Lung (tissue), 12 donors: ENCODE measurements around the gene THRB. TPM values are rescaled to one million over a fixed set of nuclear protein-coding genes. Genes with fewer than 3 reads are reported as not detected.
A peak's percentile ranks its signal among the peaks of the same experiment; 100 is the strongest.

Experiments used
- ATAC-seq: fragments of 200-7000 bp; cut with Tn5 transposase; one replicate; pipeline ENCODE4 v1.9.1; 2020; ENCODE audit warnings: moderate number of reproducible peaks; ENCODE audit not compliant: insufficient read depth, low FRiP score
- DNase-seq, 3 donors: peaks; one replicate each; pipeline ENCODE4 v3.0.0-alpha.2; 2013 to 2017
- H3K27ac ChIP-seq, 2 donors: one replicate each; pipeline ENCODE4 v1.5.1; 2013; ENCODE audit warnings: mild to moderate bottlenecking in 2 of 2, moderate library complexity in 2 of 2, control low read depth in 1 of 2, inconsistent platforms in 1 of 2, low read depth in 1 of 2, low read length in 1 of 2
- H3K27me3 ChIP-seq, 3 donors: one replicate each; pipeline ENCODE4 v1.5.1; 2013; ENCODE audit warnings: low read length in 2 of 3; ENCODE audit not compliant: control insufficient read depth in 3 of 3, insufficient read depth in 3 of 3
- H3K36me3 ChIP-seq, 4 donors: one replicate each; pipeline ENCODE4 v1.5.1; 2013; ENCODE audit warnings: low read length in 4 of 4, mild to moderate bottlenecking in 1 of 4, moderate library complexity in 1 of 4; ENCODE audit not compliant: control insufficient read depth in 4 of 4, insufficient read depth in 4 of 4
- H3K4me1 ChIP-seq, 5 donors: one replicate each; pipeline ENCODE4 v1.5.1; 2013; ENCODE audit warnings: low read length in 5 of 5, mild to moderate bottlenecking in 2 of 5, moderate library complexity in 1 of 5; ENCODE audit not compliant: control insufficient read depth in 5 of 5, insufficient read depth in 5 of 5
- H3K4me3 ChIP-seq: one replicate; pipeline ENCODE4 v1.5.1; 2013; ENCODE audit warnings: mild to moderate bottlenecking, control low read depth, moderate library complexity
- H3K9ac ChIP-seq, 2 donors: one replicate each; pipeline ENCODE4 v1.5.1; 2013; ENCODE audit warnings: low read length in 2 of 2, control low read depth in 1 of 2; ENCODE audit not compliant: insufficient read depth in 1 of 2
- H3K9me3 ChIP-seq, 4 donors: one replicate each; pipeline ENCODE4 v1.5.1; 2013; ENCODE audit warnings: low read length in 3 of 4, mild to moderate bottlenecking in 1 of 4, moderate library complexity in 1 of 4; ENCODE audit not compliant: control insufficient read depth in 4 of 4, insufficient read depth in 3 of 4
- CTCF ChIP-seq: IDR thresholded peaks from 2 replicates; pipeline ENCODE4 v1.5.1; 2012; ENCODE audit warnings: mild to moderate bottlenecking; ENCODE audit errors: control extremely low read depth, extremely low read depth
- WGBS, 2 donors: extraction: QIAGEN DNeasy Blood & Tissue Kit; methylation state at CpG; one replicate each; pipeline ENCODE4 v1.1.7; 2013; 5-methylcytosine and 5-hydroxymethylcytosine counted together
- polyA plus RNA-seq, 2 donors: library from polyadenylated mRNA; stranded (reverse); fragments of 200-250 nt; gene quantifications; one replicate each; pipeline ENCODE4 v1.2.1, GENCODE V29; 2013
- total RNA-seq, 2 donors: library from RNA; depleted of rRNA in 1 of 2; stranded (reverse); fragments of >200 nt in 1 of 2; gene quantifications; one replicate each; pipeline ENCODE4 v1.2.1, GENCODE V29; 2014 to 2021
- donor health status: control.
- donor health status: control.
- donor health status: Bipolar disorder and iron deficiency.
- donor health status: healthy.
- donor health status: DM: yes; HTN: yes; CAD: no.

Gene THRB
- total and polyA plus RNA-seq, 4 donors = 2.1 to 23.5 (median 6.1) TPM

GRCh38 chr3:24225385-24225950, 269.2 kb downstream of the THRB start:
- Histone ChIP-seq H3K4me3 (no peak overlapping the region), H3K27me3 (no peaks in the 10 kb centered on the region), H3K27ac (no peak overlapping the region), H3K9me3 (no peaks in the 10 kb centered on the region), H3K4me1 (peaks cover 0 to 29% (median 10%) of the 10 kb centered on the region in 5 donors), H3K9ac (no peak overlapping the region), H3K36me3 (peaks cover 0 to 5% (median 2%) of the 10 kb centered on the region in 4 donors)
- 59 to 68% methylated on average over 5 of the region's 5 CpGs for WGBS, 2 donors
- no peak for TF ChIP-seq CTCF
- peak in 2 of 3 donors; percentile 63 to 71 for DNase-seq
- no peak for ATAC-seq

- 76 to 79% methylated on average over 4 of the region's 4 CpGs for WGBS, 2 donors
- Histone ChIP-seq H3K27ac (no peak overlapping the region), H3K27me3 (no peaks in the 10 kb centered on the region), H3K36me3 (peaks cover 0 to 5% (median 2%) of the 10 kb centered on the region in 4 donors), H3K9ac (no peak overlapping the region), H3K4me3 (no peak overlapping the region), H3K4me1 (peaks cover 0 to 29% (median 10%) of the 10 kb centered on the region in 5 donors), H3K9me3 (no peaks in the 10 kb centered on the region)
- TF ChIP-seq CTCF = no peak
- ATAC-seq = no peak
- DNase-seq = peak in 1 of 3 donors; percentile 7
Observed at GRCh38 chr3:24224666-24225384, 269.8 kb downstream of the THRB start.

GRCh38 chr3:24222165-24222805, 272.4 kb downstream of the THRB start:
- TF ChIP-seq CTCF = no peak
- no peak for DNase-seq
- Histone ChIP-seq H3K27ac (no peak overlapping the region), H3K36me3 (peaks cover 0 to 5% (median 1%) of the 10 kb centered on the region in 4 donors), H3K4me3 (no peak overlapping the region), H3K9ac (no peak overlapping the region), H3K9me3 (no peaks in the 10 kb centered on the region), H3K27me3 (no peaks in the 10 kb centered on the region), H3K4me1 (peaks cover 0 to 29% (median 10%) of the 10 kb centered on the region in 5 donors)
- WGBS, 2 donors = 54 to 71% methylated on average over 4 of the region's 4 CpGs
- no peak for ATAC-seq
